Pulmonary artery endothelial cell (primary cell): ENCODE measurements around the gene NPHP3. TPM values are rescaled to one million over a fixed set of nuclear protein-coding genes. Genes with fewer than 3 reads are reported as not detected.

ENCODE experiments used
- DNase-seq: peaks from one replicate; pipeline ENCODE4 v3.0.0-alpha.2; 2011; ENCODE audit warnings: low read depth, low spot score
- total RNA-seq: library from RNA; depleted of rRNA; stranded (reverse); fragments of >200 nt; gene quantifications from 2 replicates; pipeline ENCODE4 v1.2.3, GENCODE V29; 2014

NPHP3 gene
- total RNA-seq, 1 donor from 2014 or later, result 19.7 TPM

DNA sequence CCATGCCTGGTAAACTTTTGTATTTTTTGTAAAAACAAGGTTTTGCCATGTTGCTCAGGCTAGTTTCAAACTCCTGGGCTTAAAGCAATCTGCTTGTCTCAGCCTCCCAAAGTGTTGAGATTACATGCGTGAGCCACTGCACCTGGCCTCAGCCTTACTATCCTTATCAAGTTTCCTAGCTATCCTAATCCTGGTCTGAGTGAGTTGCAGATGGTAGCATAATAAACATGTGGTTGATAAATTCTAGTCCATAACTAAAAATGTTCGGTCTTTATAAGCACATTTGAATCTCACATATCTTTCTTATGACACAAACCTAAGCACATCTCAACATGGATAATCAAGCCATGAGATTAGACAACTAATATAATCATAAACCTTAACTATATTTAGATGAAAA is 18.5 kb downstream of the NPHP3 start:
- DNase-seq, result no peak

DNA sequence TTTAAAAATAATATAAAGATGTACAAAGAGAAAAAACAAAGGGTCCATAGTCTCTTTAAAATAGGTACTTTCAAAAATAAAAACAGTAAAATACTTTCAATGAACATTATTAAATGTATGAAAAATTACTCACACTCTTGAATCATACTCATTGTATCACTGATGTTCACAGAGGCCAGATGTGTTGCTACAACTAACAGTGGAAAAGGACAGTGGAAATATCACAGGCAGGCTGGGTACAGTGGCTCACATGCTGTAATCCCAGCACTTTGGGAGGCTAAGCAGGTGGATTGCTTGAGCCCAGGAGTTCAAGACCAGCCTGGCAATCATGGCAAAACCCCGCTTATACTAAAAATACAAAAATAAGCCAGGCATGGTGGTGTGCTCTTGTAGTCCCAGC is 26.8 kb downstream of the NPHP3 start:
- no peak for DNase-seq

- no peak for DNase-seq
Measured at GRCh38 chr3:132694991-132695390, 27.2 kb downstream of the NPHP3 start.

DNA sequence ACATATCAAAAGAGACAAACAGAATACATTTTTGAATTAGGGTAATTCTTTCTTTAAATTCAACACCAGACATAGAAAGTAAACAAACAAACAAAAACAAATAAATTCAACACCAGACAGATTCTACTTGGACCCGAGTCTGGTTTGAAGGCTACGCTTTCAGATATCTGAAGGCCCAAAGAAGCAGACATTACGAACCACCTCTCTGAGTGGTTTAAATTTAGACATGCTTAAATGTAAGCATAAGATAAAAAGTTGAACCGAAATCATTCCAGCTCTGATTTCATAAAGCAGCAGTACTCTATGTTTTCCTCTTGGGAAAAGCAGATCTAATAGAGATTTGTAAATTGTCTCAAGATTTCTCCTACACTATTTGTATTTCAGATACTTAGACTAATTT is 32.2 kb downstream of the NPHP3 start:
- DNase-seq, result no peak

- DNase-seq, result no peak
Measured at GRCh38 chr3:132682201-132682600, 40.0 kb downstream of the NPHP3 start.

GRCh38 chr3:132681421-132681820 is 40.8 kb downstream of the NPHP3 start:
- no peak for DNase-seq

GRCh38 chr3:132679911-132680310 is 42.3 kb downstream of the NPHP3 start:
- no peak for DNase-seq

DNA sequence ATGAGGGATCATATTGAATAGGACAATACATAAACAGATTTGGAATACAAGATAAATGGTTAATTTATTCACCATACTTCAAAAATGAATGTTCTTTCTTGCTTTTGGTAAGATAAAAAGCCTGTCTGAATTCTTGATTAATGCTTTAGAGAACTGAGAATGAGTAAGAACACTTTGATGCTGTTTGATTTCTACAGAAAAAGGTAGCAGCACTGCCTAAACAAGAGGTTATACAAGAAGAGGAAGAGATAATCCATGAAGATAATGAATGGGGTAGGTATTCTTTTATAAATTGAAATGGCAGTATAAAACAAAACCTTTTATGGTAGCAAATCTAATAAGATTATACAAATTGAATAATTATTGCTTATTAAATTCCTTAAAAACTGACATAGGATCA is 46.8 kb downstream of the NPHP3 start:
- no peak for DNase-seq

- DNase-seq, result no peak
Measured at GRCh38 chr3:132669256-132669777, 52.9 kb downstream of the NPHP3 start.

DNA sequence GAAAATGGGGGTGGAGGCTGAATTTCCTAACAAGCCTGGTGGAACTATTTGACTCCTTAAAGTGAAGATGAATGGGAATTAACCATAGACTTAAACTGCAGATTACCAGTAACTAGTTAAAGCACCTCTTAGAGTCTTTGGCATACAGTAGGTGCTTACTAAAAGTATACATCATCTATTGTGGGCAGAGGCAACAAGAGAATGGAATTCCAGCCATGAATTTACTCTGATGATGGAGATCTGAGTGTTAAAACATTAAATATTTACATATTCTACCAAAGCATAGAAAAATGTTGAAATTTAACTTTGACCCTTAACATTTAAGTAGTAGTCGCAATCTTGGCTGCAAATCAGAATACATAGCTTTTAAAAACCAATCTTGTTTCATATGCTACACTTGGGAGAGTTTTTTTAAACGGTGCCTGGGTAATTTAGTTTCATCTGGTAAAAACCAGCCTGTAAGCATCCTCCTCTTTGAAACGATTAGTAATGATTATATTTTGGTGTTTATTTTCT is 56.9 kb downstream of the NPHP3 start:
- no peak for DNase-seq

- no peak for DNase-seq
Measured at GRCh38 chr3:132662212-132662611, 60.0 kb downstream of the NPHP3 start.

DNA sequence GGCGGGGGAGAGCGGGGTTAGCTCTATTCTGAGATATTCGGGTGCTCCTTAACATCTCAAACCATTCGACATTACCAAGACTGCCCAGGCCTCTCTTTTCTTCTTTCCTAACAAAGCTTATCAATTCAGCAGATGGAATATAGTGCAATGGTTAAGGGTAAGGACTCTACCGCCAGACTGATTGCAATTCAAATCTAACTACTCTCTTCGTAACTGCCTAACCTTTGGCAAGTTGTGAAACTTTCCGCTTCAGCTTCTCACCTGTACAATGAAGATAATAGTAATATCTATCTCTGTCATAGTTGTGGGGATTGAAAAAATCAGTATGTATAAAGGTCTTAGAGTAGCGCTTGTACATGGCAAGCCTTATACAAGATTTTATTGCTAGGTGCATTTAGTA is 61.1 kb downstream of the NPHP3 start:
- DNase-seq, result no peak

- DNase-seq, result no peak
Measured at GRCh38 chr3:132660811-132661070, 61.5 kb downstream of the NPHP3 start.

DNA sequence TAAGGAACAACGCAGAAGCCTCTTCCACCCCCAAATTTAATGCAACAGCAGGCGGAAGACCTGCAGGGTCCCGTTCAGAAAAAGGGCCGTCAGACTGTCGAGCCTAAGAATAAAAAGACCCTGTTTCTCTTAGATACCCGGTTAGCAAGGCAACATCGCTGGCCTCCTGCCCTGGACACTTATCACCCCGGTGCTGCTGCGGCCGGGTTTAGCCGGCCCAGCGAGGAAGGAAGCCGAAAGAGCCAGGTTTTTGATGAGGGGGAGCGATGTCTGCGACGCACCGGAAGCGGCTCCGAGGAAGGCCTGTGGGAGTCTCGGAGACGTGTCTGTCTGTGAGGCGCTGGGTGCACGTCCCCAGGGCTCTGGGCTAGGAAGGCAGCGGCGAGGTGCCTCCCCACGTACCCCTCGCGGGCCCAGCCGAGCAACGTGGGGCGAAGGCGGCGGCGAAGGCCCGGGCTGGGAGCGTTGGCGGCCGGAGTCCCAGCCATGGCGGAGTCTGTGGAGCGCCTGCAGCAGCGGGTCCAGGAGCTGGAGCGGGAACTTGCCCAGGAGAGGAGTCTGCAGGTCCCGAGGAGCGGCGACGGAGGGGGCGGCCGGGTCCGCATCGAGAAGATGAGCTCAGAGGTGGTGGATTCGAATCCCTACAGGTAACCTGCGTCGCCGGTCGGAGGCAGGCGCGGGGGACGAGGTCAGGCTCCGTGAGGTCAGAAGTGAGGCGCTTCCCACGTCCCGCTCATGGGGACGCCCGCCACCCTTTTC is 62.0 kb downstream of the NPHP3 start, which contains the start of gene UBA5:
Gene UBA5, plus strand, starts transcription at position 278 of the 759 bp plus-strand sequence. Its CDS starts 209 bp downstream, at position 487.
- DNase-seq, result no peak

DNA sequence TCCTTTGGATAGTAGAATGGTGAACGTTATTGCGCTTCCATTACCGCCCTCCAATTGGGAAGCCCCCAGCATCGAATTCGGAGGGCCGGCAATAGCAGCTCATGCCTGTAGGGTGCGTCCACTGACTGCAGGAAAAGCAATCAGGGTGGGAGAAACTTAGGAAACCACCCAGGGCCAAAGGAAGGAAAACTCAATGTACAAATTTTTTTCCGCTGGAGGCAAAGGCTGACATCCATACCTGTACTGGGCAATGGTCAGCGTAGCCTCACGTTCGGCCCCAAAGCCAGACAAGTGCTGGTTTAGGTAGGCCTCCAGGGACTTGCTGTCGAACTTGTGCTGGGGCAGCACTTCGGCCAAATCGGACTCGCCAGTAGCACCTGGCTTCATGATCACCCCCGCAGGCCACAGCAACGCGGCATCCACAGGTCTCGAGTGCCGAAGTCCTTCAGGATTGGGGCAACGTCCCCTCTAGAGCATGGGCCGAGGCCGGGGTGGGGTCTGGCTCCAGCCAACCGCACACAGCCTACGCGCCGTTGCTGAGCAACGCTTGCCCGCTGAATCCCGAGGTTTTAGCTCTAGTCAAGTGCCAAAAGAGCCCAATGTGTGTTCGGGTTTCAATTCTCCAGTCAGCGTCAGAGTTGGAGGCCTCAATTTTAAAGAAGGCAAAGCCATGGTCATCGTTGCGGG is 62.7 kb downstream of the NPHP3 start, which contains the start of gene ACAD11:
Gene ACAD11, minus strand, starts transcription at position 445 of the 687 bp plus-strand sequence. Its CDS starts 58 bp downstream, at position 387.
- DNase-seq, result no peak

- DNase-seq, result no peak
Measured at GRCh38 chr3:132659000-132659364, 63.2 kb downstream of the NPHP3 start.

- DNase-seq, result no peak
Measured at GRCh38 chr3:132657869-132658747, 64.1 kb downstream of the NPHP3 start.

- no peak for DNase-seq
Measured at GRCh38 chr3:132655471-132655870, 66.7 kb downstream of the NPHP3 start.

- DNase-seq, result no peak
Measured at GRCh38 chr3:132654721-132655120, 67.5 kb downstream of the NPHP3 start.

GRCh38 chr3:132654190-132654589 is 68.0 kb downstream of the NPHP3 start:
- no peak for DNase-seq

- DNase-seq, result no peak
Measured at GRCh38 chr3:132652640-132653270, 69.5 kb downstream of the NPHP3 start.
